GM23338 (cell line): ENCODE data around the gene CNTROB. TPM values are rescaled to one million over a fixed set of nuclear protein-coding genes. Genes with fewer than 3 reads are reported as not detected.

ENCODE experiments used
- ATAC-seq: fragments of 200-7000 bp; cut with Tn5 transposase; 3 replicates; pipeline ENCODE4 v1.9.1; 2020
- DNase-seq: peaks from one replicate; pipeline ENCODE4 v3.0.0-alpha.2; 2015; ENCODE audit warnings: low spot score
- H2AFZ ChIP-seq: fragments of 200-600 bp; sonication (generic); 2 replicates; pipeline ENCODE4 v1.8.0; 2016; ENCODE audit warnings: antibody characterized with exemption, mild to moderate bottlenecking, moderate library complexity
- H3F3A ChIP-seq: fragments of 200-600 bp; sonication (generic); replicated peaks from 2 replicates; pipeline ENCODE4 v1.8.0; 2017; ENCODE audit warnings: antibody characterized with exemption, mixed run types, low read depth
- H3K27ac ChIP-seq: fragments of 200-600 bp; sonication (generic); 2 replicates; pipeline ENCODE4 v1.6.1; 2016; ENCODE audit warnings: low read depth
- H3K27me3 ChIP-seq: fragments of 200-600 bp; sonication (generic); 2 replicates; pipeline ENCODE4 v1.8.0; 2016; ENCODE audit warnings: mild to moderate bottlenecking, mixed run types, moderate library complexity; ENCODE audit not compliant: insufficient read depth
- H3K36me3 ChIP-seq: fragments of 200-600 bp; sonication (generic); 2 replicates; pipeline ENCODE4 v1.8.0; 2016; ENCODE audit warnings: mild to moderate bottlenecking; ENCODE audit not compliant: insufficient read depth
- H3K4me1 ChIP-seq: fragments of 200-600 bp; sonication (generic); 2 replicates; pipeline ENCODE4 v1.8.0; 2016; ENCODE audit warnings: mild to moderate bottlenecking, moderate library complexity; ENCODE audit not compliant: insufficient read depth
- H3K4me2 ChIP-seq: fragments of 200-600 bp; sonication (generic); 2 replicates; pipeline ENCODE4 v1.7.1; 2017; ENCODE audit warnings: mixed run types
- H3K4me3 ChIP-seq: fragments of 200-600 bp; sonication (generic); 2 replicates; pipeline ENCODE4 v1.6.1; 2016; ENCODE audit warnings: mixed run types
- H3K79me2 ChIP-seq: fragments of 200-600 bp; sonication (generic); replicated peaks from 2 replicates; pipeline ENCODE4 v1.8.0; 2017; ENCODE audit warnings: mild to moderate bottlenecking; ENCODE audit not compliant: insufficient read depth
- H3K9me2 ChIP-seq: fragments of 200-600 bp; sonication (generic); 2 replicates; pipeline ENCODE4 v1.8.0; 2017; ENCODE audit not compliant: insufficient read depth
- H4K20me1 ChIP-seq: fragments of 200-600 bp; sonication (generic); replicated peaks from 2 replicates; pipeline ENCODE4 v1.8.0; 2017; ENCODE audit warnings: mild to moderate bottlenecking; ENCODE audit not compliant: insufficient read depth
- H3K27ac Mint-ChIP-seq: 2 replicates; pipeline ENCODE4 v1.8.0; 2020; ENCODE audit warnings: inconsistent platforms, mild to moderate bottlenecking, moderate library complexity, mixed read lengths
- H3K27me3 Mint-ChIP-seq: 3 replicates; pipeline ENCODE4 v1.8.0; 2022; ENCODE audit warnings: low read depth, mild to moderate bottlenecking, moderate library complexity, mixed read lengths, inconsistent platforms; ENCODE audit not compliant: insufficient read depth, poor library complexity
- H3K36me3 Mint-ChIP-seq: 3 replicates; pipeline ENCODE4 v1.8.0; 2021; ENCODE audit warnings: low read depth, mild to moderate bottlenecking, inconsistent platforms, moderate library complexity, mixed read lengths
- H3K4me1 Mint-ChIP-seq: 3 replicates; pipeline ENCODE4 v1.8.0; 2020; ENCODE audit warnings: mild to moderate bottlenecking, inconsistent platforms, mixed read lengths
- H3K4me3 Mint-ChIP-seq: 3 replicates; pipeline ENCODE4 v1.8.0; 2021; ENCODE audit warnings: moderate library complexity, mild to moderate bottlenecking, inconsistent platforms, mixed read lengths
- H3K9me3 Mint-ChIP-seq: 3 replicates; pipeline ENCODE4 v1.8.0; 2020; ENCODE audit warnings: moderate library complexity, mild to moderate bottlenecking, inconsistent platforms, mixed read lengths
- EZH2 ChIP-seq: fragments of 200-600 bp; sonication (generic); IDR thresholded peaks from one replicate; pipeline ENCODE4 v1.8.0; 2017; ENCODE audit warnings: antibody characterized with exemption, mild to moderate bottlenecking, low read depth; ENCODE audit not compliant: unreplicated experiment
- NANOG ChIP-seq: IDR thresholded peaks from 2 replicates; pipeline ENCODE4 v1.6.1; 2016; ENCODE audit warnings: antibody characterized with exemption, borderline replicate concordance
- POLR2AphosphoS5 ChIP-seq: IDR thresholded peaks from 2 replicates; pipeline ENCODE4 v1.6.1; 2016; ENCODE audit warnings: antibody characterized with exemption, low read depth
- STAT1 ChIP-seq: IDR thresholded peaks from one replicate; pipeline ENCODE4 v1.6.1; 2016; ENCODE audit warnings: antibody characterized with exemption; ENCODE audit not compliant: unreplicated experiment
- ZNF114 ChIP-seq: fragments of 250-450 bp; sonication (Bioruptor Pico); IDR thresholded peaks from 2 replicates; pipeline ENCODE4 v1.5.0; 2020; ENCODE audit warnings: mild to moderate bottlenecking, moderate library complexity
- ZNF331 ChIP-seq: fragments of 250-450 bp; sonication (Bioruptor Pico); IDR thresholded peaks from 2 replicates; pipeline ENCODE4 v1.5.0; 2020; ENCODE audit warnings: low read depth, mild to moderate bottlenecking, moderate library complexity
- polyA plus RNA-seq: library from polyadenylated mRNA; unstranded; fragments of >200 nt; fragmentation: Nextera tagmentation; extraction: Ambion mirVana; gene quantifications from 2 replicates; pipeline ENCODE4 v1.2.1, GENCODE V29; 2016
- total RNA-seq: library from RNA; depleted of rRNA; stranded (reverse); fragments of >200 nt; shearing (Covaris generic); gene quantifications from 2 replicates; pipeline ENCODE4 v1.2.3, GENCODE V29; 2014
- TF ChIP-seq, protein P1 (sequence below): IDR thresholded peaks from 2 replicates; pipeline ENCODE4 v1.6.1; 2016; ENCODE audit warnings: antibody characterized with exemption
- TF ChIP-seq, protein P2 (sequence below): fragments of 250-450 bp; sonication (Bioruptor Pico); IDR thresholded peaks from 2 replicates; pipeline ENCODE4 v1.5.0; 2020; ENCODE audit warnings: mild to moderate bottlenecking, moderate library complexity
- TF ChIP-seq, protein P3 (sequence below): IDR thresholded peaks from one replicate; pipeline ENCODE4 v1.6.1; 2018; ENCODE audit warnings: antibody characterized with exemption; ENCODE audit not compliant: unreplicated experiment

Gene CNTROB
- total and polyA plus RNA-seq, 2 experiments from 2014 or later, result 16.3 to 18.5 TPM

DNA sequence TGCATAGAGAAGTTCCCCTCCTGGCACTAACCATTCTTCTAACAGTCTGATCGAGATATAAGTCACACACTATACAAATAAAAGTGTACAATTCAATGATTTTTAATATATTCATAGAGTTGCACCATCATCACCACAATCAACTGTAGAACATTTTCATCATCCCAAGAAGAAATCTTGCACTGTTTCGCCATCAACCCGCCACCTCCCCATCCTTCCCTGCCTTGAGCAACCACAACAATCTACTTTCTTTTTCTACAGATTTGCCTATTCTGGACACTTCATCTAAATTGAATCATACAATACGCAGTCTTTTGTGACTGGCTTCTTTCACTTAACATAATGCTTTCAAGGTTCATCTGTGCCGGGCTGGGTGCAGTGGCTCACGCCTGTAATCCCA is 37.4 kb downstream of the CNTROB start:
- Histone ChIP-seq H3K36me3 (no peaks in the 10 kb centered on the region), H3K79me2 (no peaks in the 10 kb centered on the region), H3K4me3 (no peak overlapping the region), H2AFZ (no peak overlapping the region), H3K4me2 (no peak overlapping the region), H3K9me2 (no peaks in the 10 kb centered on the region), H4K20me1 (no peaks in the 10 kb centered on the region), H3K4me1 (peaks cover 4% of the 10 kb centered on the region; the same call in 1 of the 2 replicates), H3K27me3 (no peaks in the 10 kb centered on the region), H3K27ac (no peak overlapping the region), H3F3A (no peaks in the 10 kb centered on the region)
- Mint-ChIP-seq H3K9me3 (peaks cover 6% of the 10 kb centered on the region), H3K4me1 (peaks cover 4% of the 10 kb centered on the region; the same call in 1 of the 3 replicates), H3K27ac (no peak overlapping the region), H3K27me3 (peaks cover 9% of the 10 kb centered on the region), H3K4me3 (no peak overlapping the region), H3K36me3 (no peaks in the 10 kb centered on the region)
- DNase-seq, result no peak
- TF ChIP-seq ZNF114 (CRISPR knock-in tag) (no peak), POLR2AphosphoS5 (no peak), STAT1 (no peak)
- TF ChIP-seq, protein P1, sequence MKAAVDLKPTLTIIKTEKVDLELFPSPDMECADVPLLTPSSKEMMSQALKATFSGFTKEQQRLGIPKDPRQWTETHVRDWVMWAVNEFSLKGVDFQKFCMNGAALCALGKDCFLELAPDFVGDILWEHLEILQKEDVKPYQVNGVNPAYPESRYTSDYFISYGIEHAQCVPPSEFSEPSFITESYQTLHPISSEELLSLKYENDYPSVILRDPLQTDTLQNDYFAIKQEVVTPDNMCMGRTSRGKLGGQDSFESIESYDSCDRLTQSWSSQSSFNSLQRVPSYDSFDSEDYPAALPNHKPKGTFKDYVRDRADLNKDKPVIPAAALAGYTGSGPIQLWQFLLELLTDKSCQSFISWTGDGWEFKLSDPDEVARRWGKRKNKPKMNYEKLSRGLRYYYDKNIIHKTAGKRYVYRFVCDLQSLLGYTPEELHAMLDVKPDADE, result no peak
- TF ChIP-seq, protein P2, sequence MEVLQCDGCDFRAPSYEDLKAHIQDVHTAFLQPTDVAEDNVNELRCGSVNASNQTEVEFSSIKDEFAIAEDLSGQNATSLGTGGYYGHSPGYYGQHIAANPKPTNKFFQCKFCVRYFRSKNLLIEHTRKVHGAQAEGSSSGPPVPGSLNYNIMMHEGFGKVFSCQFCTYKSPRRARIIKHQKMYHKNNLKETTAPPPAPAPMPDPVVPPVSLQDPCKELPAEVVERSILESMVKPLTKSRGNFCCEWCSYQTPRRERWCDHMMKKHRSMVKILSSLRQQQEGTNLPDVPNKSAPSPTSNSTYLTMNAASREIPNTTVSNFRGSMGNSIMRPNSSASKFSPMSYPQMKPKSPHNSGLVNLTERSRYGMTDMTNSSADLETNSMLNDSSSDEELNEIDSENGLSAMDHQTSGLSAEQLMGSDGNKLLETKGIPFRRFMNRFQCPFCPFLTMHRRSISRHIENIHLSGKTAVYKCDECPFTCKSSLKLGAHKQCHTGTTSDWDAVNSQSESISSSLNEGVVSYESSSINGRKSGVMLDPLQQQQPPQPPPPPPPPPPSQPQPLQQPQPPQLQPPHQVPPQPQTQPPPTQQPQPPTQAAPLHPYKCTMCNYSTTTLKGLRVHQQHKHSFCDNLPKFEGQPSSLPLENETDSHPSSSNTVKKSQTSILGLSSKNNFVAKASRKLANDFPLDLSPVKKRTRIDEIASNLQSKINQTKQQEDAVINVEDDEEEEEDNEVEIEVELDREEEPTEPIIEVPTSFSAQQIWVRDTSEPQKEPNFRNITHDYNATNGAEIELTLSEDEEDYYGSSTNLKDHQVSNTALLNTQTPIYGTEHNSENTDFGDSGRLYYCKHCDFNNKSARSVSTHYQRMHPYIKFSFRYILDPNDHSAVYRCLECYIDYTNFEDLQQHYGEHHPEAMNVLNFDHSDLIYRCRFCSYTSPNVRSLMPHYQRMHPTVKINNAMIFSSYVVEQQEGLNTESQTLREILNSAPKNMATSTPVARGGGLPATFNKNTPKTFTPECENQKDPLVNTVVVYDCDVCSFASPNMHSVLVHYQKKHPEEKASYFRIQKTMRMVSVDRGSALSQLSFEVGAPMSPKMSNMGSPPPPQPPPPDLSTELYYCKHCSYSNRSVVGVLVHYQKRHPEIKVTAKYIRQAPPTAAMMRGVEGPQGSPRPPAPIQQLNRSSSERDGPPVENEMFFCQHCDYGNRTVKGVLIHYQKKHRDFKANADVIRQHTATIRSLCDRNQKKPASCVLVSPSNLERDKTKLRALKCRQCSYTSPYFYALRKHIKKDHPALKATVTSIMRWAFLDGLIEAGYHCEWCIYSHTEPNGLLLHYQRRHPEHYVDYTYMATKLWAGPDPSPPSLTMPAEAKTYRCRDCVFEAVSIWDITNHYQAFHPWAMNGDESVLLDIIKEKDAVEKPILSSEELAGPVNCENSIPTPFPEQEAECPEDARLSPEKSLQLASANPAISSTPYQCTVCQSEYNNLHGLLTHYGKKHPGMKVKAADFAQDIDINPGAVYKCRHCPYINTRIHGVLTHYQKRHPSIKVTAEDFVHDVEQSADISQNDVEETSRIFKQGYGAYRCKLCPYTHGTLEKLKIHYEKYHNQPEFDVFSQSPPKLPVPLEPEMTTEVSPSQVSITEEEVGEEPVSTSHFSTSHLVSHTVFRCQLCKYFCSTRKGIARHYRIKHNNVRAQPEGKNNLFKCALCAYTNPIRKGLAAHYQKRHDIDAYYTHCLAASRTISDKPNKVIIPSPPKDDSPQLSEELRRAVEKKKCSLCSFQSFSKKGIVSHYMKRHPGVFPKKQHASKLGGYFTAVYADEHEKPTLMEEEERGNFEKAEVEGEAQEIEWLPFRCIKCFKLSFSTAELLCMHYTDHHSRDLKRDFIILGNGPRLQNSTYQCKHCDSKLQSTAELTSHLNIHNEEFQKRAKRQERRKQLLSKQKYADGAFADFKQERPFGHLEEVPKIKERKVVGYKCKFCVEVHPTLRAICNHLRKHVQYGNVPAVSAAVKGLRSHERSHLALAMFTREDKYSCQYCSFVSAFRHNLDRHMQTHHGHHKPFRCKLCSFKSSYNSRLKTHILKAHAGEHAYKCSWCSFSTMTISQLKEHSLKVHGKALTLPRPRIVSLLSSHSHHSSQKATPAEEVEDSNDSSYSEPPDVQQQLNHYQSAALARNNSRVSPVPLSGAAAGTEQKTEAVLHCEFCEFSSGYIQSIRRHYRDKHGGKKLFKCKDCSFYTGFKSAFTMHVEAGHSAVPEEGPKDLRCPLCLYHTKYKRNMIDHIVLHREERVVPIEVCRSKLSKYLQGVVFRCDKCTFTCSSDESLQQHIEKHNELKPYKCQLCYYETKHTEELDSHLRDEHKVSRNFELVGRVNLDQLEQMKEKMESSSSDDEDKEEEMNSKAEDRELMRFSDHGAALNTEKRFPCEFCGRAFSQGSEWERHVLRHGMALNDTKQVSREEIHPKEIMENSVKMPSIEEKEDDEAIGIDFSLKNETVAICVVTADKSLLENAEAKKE (CRISPR knock-in tag), result no peak
- no peak for ATAC-seq

DNA sequence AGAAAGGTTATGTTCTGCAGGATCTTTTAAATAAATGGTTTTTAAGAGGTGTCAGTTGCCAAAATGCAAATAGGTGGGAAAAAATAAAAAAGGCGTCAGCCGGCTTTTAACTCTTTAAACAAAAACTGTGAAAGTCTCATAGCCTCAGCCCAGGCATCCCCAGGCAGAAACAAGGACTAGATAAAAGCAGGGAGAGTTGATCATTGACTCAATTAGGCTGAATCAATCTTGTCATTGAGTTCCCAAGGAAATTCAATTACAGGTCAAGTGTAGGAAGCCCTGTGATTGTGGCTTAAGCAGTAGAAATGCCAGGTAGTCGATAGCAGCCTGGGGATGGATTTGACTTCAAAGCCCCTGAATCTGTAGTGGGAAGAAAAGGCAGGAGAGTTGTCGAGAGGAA is 39.6 kb downstream of the CNTROB start:
- H3K27ac ChIP-seq, result no peak overlapping the region
- H3F3A ChIP-seq, result no peaks in the 10 kb centered on the region
- H3K36me3 ChIP-seq, result no peaks in the 10 kb centered on the region
- H4K20me1 ChIP-seq, result no peaks in the 10 kb centered on the region
- H3K4me1 ChIP-seq, result no peaks in the 10 kb centered on the region
- no peak overlapping the region for H2AFZ ChIP-seq
- Mint-ChIP-seq H3K4me3 (no peak overlapping the region), H3K27me3 (peaks cover 6% of the 10 kb centered on the region), H3K27ac (no peak overlapping the region), H3K36me3 (no peaks in the 10 kb centered on the region), H3K9me3 (peaks cover 14% of the 10 kb centered on the region), H3K4me1 (no peaks in the 10 kb centered on the region)
- H3K4me2 ChIP-seq, result no peak overlapping the region
- no peaks in the 10 kb centered on the region for H3K9me2 ChIP-seq
- no peaks in the 10 kb centered on the region for H3K79me2 ChIP-seq
- DNase-seq (no peak), ATAC-seq (no peak)
- no peak overlapping the region for H3K4me3 ChIP-seq
- H3K27me3 ChIP-seq, result no peaks in the 10 kb centered on the region
- TF ChIP-seq EZH2, result no peak
- TF ChIP-seq POLR2AphosphoS5, result no peak
- no peak for TF ChIP-seq STAT1
- TF ChIP-seq ZNF331 (CRISPR knock-in tag), result no peak
- no peak for TF ChIP-seq NANOG
- TF ChIP-seq, protein P3, sequence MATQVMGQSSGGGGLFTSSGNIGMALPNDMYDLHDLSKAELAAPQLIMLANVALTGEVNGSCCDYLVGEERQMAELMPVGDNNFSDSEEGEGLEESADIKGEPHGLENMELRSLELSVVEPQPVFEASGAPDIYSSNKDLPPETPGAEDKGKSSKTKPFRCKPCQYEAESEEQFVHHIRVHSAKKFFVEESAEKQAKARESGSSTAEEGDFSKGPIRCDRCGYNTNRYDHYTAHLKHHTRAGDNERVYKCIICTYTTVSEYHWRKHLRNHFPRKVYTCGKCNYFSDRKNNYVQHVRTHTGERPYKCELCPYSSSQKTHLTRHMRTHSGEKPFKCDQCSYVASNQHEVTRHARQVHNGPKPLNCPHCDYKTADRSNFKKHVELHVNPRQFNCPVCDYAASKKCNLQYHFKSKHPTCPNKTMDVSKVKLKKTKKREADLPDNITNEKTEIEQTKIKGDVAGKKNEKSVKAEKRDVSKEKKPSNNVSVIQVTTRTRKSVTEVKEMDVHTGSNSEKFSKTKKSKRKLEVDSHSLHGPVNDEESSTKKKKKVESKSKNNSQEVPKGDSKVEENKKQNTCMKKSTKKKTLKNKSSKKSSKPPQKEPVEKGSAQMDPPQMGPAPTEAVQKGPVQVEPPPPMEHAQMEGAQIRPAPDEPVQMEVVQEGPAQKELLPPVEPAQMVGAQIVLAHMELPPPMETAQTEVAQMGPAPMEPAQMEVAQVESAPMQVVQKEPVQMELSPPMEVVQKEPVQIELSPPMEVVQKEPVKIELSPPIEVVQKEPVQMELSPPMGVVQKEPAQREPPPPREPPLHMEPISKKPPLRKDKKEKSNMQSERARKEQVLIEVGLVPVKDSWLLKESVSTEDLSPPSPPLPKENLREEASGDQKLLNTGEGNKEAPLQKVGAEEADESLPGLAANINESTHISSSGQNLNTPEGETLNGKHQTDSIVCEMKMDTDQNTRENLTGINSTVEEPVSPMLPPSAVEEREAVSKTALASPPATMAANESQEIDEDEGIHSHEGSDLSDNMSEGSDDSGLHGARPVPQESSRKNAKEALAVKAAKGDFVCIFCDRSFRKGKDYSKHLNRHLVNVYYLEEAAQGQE, result no peak
- TF ChIP-seq, protein P1, result no peak
